Fibroblast of mammary gland (primary cell): Measurements from ENCODE around the gene GLI1.

Experiments used
- DNase-seq: peaks from one replicate; pipeline ENCODE4 v3.0.0-alpha.2; 2010; ENCODE audit warnings: low read depth
- H3K4me3 ChIP-seq: 2 replicates; pipeline ENCODE4 v1.5.1; 2011; ENCODE audit warnings: low read depth, mild to moderate bottlenecking, low read length, moderate library complexity; ENCODE audit not compliant: control insufficient read depth
- CTCF ChIP-seq: conservative IDR thresholded peaks from 2 replicates; pipeline ENCODE4 v1.5.1; 2011; ENCODE audit warnings: low read depth, low read length, inconsistent platforms; ENCODE audit not compliant: control insufficient read depth, insufficient read depth

Gene GLI1

GRCh38 chr12:57456145-57456700 is 3.4 kb upstream of the GLI1 start:
- TF ChIP-seq CTCF, result peak; percentile 55
- DNase-seq, result peak; percentile 24
- no peak overlapping the region for H3K4me3 ChIP-seq

GRCh38 chr12:57456737-57457490 is 2.7 kb upstream of the GLI1 start:
- H3K4me3 ChIP-seq, result no peak overlapping the region

GRCh38 chr12:57458665-57459054 is 925 bp upstream of the GLI1 start:
- no peak for DNase-seq
- no peak for TF ChIP-seq CTCF
- peak overlapping the region; percentile 79 for H3K4me3 ChIP-seq

More at GRCh38 chr12:57456737-57457490, 2.7 kb upstream of the GLI1 start:
- TF ChIP-seq CTCF, result no peak
- no peak for DNase-seq

- peak; percentile 94 for DNase-seq
- peak; percentile 87 for TF ChIP-seq CTCF
- H3K4me3 ChIP-seq, result peak overlapping the region; percentile 79
Measured at GRCh38 chr12:57459055-57459749, 383 bp upstream of the GLI1 start.

- H3K4me3 ChIP-seq, result peak overlapping the region; percentile 79
- DNase-seq, result no peak
- no peak for TF ChIP-seq CTCF
Measured at GRCh38 chr12:57460468-57460784, 841 bp downstream of the GLI1 start.

GRCh38 chr12:57460841-57461275 is 1.3 kb downstream of the GLI1 start:
- peak overlapping the region; percentile 71 for H3K4me3 ChIP-seq
- DNase-seq, result no peak
- TF ChIP-seq CTCF, result no peak
